HEK293 (cell line): ENCODE results near the gene TNFSF13.
A peak's percentile ranks its signal among the peaks of the same experiment; 100 is the strongest.

Experiments
- BCL6B ChIP-seq: fragments of 450-650 bp; formaldehyde crosslinking; IDR thresholded peaks from 2 replicates; pipeline ENCODE4 v1.5.1; 2017; ENCODE audit warnings: missing biosample characterization, missing genetic modification characterization
- KLF16 ChIP-seq: fragments of 450-650 bp; formaldehyde crosslinking; IDR thresholded peaks from 2 replicates; pipeline ENCODE4 v1.5.1; 2017; ENCODE audit warnings: missing biosample characterization, missing genetic modification characterization
- MEIS1 ChIP-seq: sonication (generic); formaldehyde crosslinking; IDR thresholded peaks from 2 replicates; pipeline ENCODE4 v1.8.1; 2022; ENCODE audit warnings: missing genetic modification reagents, mild to moderate bottlenecking, borderline replicate concordance
- MYNN ChIP-seq: fragments of 450-650 bp; formaldehyde crosslinking; IDR thresholded peaks from 2 replicates; pipeline ENCODE4 v1.5.1; 2016; ENCODE audit warnings: missing biosample characterization, missing genetic modification characterization, borderline replicate concordance
- OVOL3 ChIP-seq: fragments of 450-650 bp; formaldehyde crosslinking; IDR thresholded peaks from 2 replicates; pipeline ENCODE4 v1.5.1; 2016; ENCODE audit warnings: missing biosample characterization, missing genetic modification characterization
- PRDM10 ChIP-seq: fragments of 450-650 bp; formaldehyde crosslinking; IDR thresholded peaks from 2 replicates; pipeline ENCODE4 v1.5.1; 2016; ENCODE audit warnings: missing biosample characterization, missing genetic modification characterization
- PRDM6 ChIP-seq: fragments of 450-650 bp; formaldehyde crosslinking; IDR thresholded peaks from 2 replicates; pipeline ENCODE4 v1.5.1; 2017; ENCODE audit warnings: missing biosample characterization, missing genetic modification characterization
- RBAK ChIP-seq: fragments of 450-650 bp; formaldehyde crosslinking; IDR thresholded peaks from 2 replicates; pipeline ENCODE4 v1.5.1; 2016; ENCODE audit warnings: missing biosample characterization, missing genetic modification characterization
- REST ChIP-seq: fragments of 450-650 bp; formaldehyde crosslinking; IDR thresholded peaks from 2 replicates; pipeline ENCODE4 v1.5.1; 2016; ENCODE audit warnings: missing biosample characterization, missing genetic modification characterization
- SCRT2 ChIP-seq: fragments of 450-650 bp; formaldehyde crosslinking; IDR thresholded peaks from 2 replicates; pipeline ENCODE4 v1.5.1; 2016; ENCODE audit warnings: missing biosample characterization, missing genetic modification characterization
- ZBTB21 ChIP-seq: fragments of 450-650 bp; formaldehyde crosslinking; IDR thresholded peaks from 2 replicates; pipeline ENCODE4 v1.5.1; 2017; ENCODE audit warnings: missing biosample characterization, missing genetic modification characterization
- ZNF133 ChIP-seq: fragments of 450-650 bp; formaldehyde crosslinking; IDR thresholded peaks from 2 replicates; pipeline ENCODE4 v1.5.1; 2016; ENCODE audit warnings: missing biosample characterization, missing genetic modification characterization
- ZNF140 ChIP-seq: fragments of 450-650 bp; formaldehyde crosslinking; IDR thresholded peaks from 2 replicates; pipeline ENCODE4 v1.5.1; 2016; ENCODE audit warnings: missing biosample characterization, missing genetic modification characterization
- ZNF184 ChIP-seq: fragments of 450-650 bp; IDR thresholded peaks from 2 replicates; pipeline ENCODE4 v1.5.1; 2018; ENCODE audit warnings: missing biosample characterization, mild to moderate bottlenecking, missing genetic modification characterization
- ZNF202 ChIP-seq: fragments of 450-650 bp; formaldehyde crosslinking; IDR thresholded peaks from 2 replicates; pipeline ENCODE4 v1.5.1; 2016; ENCODE audit warnings: missing biosample characterization, missing genetic modification characterization, borderline replicate concordance
- ZNF211 ChIP-seq: fragments of 450-650 bp; formaldehyde crosslinking; IDR thresholded peaks from 2 replicates; pipeline ENCODE4 v1.5.1; 2016; ENCODE audit warnings: low read depth, missing biosample characterization, missing genetic modification characterization
- ZNF223 ChIP-seq: fragments of 450-650 bp; formaldehyde crosslinking; IDR thresholded peaks from 2 replicates; pipeline ENCODE4 v1.5.1; 2016; ENCODE audit warnings: missing biosample characterization, missing genetic modification characterization
- ZNF280D ChIP-seq: fragments of 450-650 bp; formaldehyde crosslinking; IDR thresholded peaks from 2 replicates; pipeline ENCODE4 v1.5.1; 2016; ENCODE audit warnings: missing biosample characterization, missing genetic modification characterization
- ZNF292 ChIP-seq: fragments of 450-650 bp; formaldehyde crosslinking; IDR thresholded peaks from 2 replicates; pipeline ENCODE4 v1.5.1; 2016; ENCODE audit warnings: low read depth, missing biosample characterization, missing genetic modification characterization, borderline replicate concordance
- ZNF391 ChIP-seq: fragments of 450-650 bp; formaldehyde crosslinking; IDR thresholded peaks from 2 replicates; pipeline ENCODE4 v1.5.1; 2016; ENCODE audit warnings: low read depth, missing biosample characterization, missing genetic modification characterization, borderline replicate concordance
- ZNF404 ChIP-seq: fragments of 450-650 bp; formaldehyde crosslinking; IDR thresholded peaks from 2 replicates; pipeline ENCODE4 v1.5.1; 2017; ENCODE audit warnings: missing biosample characterization, missing genetic modification characterization
- ZNF433 ChIP-seq: fragments of 450-650 bp; formaldehyde crosslinking; IDR thresholded peaks from 2 replicates; pipeline ENCODE4 v1.5.1; 2016; ENCODE audit warnings: missing biosample characterization, missing genetic modification characterization, low read depth
- ZNF549 ChIP-seq: fragments of 450-650 bp; IDR thresholded peaks from 2 replicates; pipeline ENCODE4 v1.5.1; 2018; ENCODE audit warnings: missing biosample characterization, missing genetic modification characterization, mild to moderate bottlenecking, inconsistent platforms, moderate library complexity
- ZNF558 ChIP-seq: fragments of 450-650 bp; formaldehyde crosslinking; IDR thresholded peaks from 2 replicates; pipeline ENCODE4 v1.5.1; 2016; ENCODE audit warnings: missing biosample characterization, missing genetic modification characterization
- ZNF624 ChIP-seq: fragments of 450-650 bp; formaldehyde crosslinking; IDR thresholded peaks from 2 replicates; pipeline ENCODE4 v1.5.1; 2017; ENCODE audit warnings: missing biosample characterization, missing genetic modification characterization
- ZNF629 ChIP-seq: fragments of 450-650 bp; formaldehyde crosslinking; IDR thresholded peaks from 2 replicates; pipeline ENCODE4 v1.5.1; 2017; ENCODE audit warnings: missing biosample characterization, missing genetic modification characterization
- ZNF843 ChIP-seq: fragments of 450-650 bp; formaldehyde crosslinking; IDR thresholded peaks from 2 replicates; pipeline ENCODE4 v1.5.1; 2016; ENCODE audit warnings: missing biosample characterization, missing genetic modification characterization
- ZSCAN16 ChIP-seq: fragments of 450-650 bp; formaldehyde crosslinking; IDR thresholded peaks from 2 replicates; pipeline ENCODE4 v1.5.1; 2016; ENCODE audit warnings: missing biosample characterization, missing genetic modification characterization

The TNFSF13 gene

GRCh38 chr17:7561028-7561575, 2.6 kb downstream of the TNFSF13 start (continued):
- TF ChIP-seq ZSCAN16 (tag by site-specific recombination) (no peak), BCL6B (tag by site-specific recombination) (no peak), ZNF433 (tag by site-specific recombination) (no peak), ZBTB21 (no peak), ZNF184 (no peak), ZNF202 (no peak), ZNF391 (tag by site-specific recombination) (no peak), SCRT2 (no peak), ZNF558 (tag by site-specific recombination) (no peak), ZNF404 (tag by site-specific recombination) (no peak), ZNF292 (no peak), PRDM6 (tag by site-specific recombination) (no peak), ZNF629 (tag by site-specific recombination) (peak; percentile 55; the same call in 1 of the 2 replicates), ZNF223 (tag by site-specific recombination) (peak; percentile 44; the same call in 1 of the 2 replicates), ZNF624 (no peak), ZNF280D (tag by site-specific recombination) (no peak; the same call in 1 of the 2 replicates), ZNF843 (no peak), RBAK (tag by site-specific recombination) (no peak), KLF16 (tag by site-specific recombination) (peak; percentile 49; the same call in 1 of the 2 replicates), PRDM10 (no peak), ZNF140 (no peak), ZNF133 (tag by site-specific recombination) (no peak), REST (tag by site-specific recombination) (peak; percentile 30; the same call in 1 of the 2 replicates), ZNF211 (no peak), ZNF549 (tag by site-specific recombination) (no peak), OVOL3 (tag by site-specific recombination) (no peak), MEIS1 (CRISPR knock-in tag) (no peak), MYNN (tag by site-specific recombination) (no peak)
